ENCODE results near the gene LTBP1.
"Not testable (repeated sequence)": the region's sequence is repeated elsewhere in the genome, so short reads cannot be mapped to it uniquely, and the experiment has no call there.

The LTBP1 gene, protein sequence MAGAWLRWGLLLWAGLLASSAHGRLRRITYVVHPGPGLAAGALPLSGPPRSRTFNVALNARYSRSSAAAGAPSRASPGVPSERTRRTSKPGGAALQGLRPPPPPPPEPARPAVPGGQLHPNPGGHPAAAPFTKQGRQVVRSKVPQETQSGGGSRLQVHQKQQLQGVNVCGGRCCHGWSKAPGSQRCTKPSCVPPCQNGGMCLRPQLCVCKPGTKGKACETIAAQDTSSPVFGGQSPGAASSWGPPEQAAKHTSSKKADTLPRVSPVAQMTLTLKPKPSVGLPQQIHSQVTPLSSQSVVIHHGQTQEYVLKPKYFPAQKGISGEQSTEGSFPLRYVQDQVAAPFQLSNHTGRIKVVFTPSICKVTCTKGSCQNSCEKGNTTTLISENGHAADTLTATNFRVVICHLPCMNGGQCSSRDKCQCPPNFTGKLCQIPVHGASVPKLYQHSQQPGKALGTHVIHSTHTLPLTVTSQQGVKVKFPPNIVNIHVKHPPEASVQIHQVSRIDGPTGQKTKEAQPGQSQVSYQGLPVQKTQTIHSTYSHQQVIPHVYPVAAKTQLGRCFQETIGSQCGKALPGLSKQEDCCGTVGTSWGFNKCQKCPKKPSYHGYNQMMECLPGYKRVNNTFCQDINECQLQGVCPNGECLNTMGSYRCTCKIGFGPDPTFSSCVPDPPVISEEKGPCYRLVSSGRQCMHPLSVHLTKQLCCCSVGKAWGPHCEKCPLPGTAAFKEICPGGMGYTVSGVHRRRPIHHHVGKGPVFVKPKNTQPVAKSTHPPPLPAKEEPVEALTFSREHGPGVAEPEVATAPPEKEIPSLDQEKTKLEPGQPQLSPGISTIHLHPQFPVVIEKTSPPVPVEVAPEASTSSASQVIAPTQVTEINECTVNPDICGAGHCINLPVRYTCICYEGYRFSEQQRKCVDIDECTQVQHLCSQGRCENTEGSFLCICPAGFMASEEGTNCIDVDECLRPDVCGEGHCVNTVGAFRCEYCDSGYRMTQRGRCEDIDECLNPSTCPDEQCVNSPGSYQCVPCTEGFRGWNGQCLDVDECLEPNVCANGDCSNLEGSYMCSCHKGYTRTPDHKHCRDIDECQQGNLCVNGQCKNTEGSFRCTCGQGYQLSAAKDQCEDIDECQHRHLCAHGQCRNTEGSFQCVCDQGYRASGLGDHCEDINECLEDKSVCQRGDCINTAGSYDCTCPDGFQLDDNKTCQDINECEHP (N-terminal part only)

DNA sequence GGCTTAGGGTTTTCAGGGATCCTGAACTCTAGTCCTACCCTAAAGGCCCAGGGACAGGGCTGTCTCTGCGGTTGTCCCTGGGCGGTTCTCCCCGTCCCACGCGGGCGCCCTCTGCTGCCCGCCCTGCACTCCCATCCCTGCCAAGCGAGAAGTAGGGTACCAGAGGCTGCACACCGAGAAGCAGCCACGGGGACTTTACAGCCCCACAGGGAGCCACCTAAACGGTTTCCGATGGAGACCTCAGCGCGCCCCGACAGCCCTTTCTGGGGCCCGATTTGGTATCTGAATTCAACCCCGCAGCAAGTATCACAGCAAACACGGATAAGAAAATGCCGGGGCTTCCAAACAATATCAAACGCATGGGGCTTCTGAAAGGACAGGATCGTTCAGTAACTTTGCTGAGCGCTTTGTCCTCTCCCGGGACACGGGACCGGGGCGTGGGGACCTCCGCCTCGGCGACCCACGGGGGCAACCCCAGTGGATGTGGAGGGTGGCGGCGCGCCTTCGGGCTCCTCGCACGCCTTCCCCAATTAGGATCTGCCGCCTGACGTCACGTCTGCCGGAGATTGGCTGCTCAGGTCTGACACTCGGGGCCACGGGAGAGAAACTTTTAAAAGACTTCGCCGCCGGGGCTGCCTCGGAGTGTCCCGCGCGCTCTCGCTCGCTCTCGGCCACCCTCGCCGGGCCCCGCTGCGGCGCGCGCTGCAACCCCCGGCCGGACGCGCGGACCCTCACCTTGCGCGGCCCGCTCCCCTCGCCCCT, at the start of gene LTBP1:
Gene LTBP1, plus strand, starts transcription at position 640 of the 762 bp plus-strand sequence. CDS start 372 bp downstream, outside the sequence.
- DNase-seq (ENCODE audit: low read depth): peak; percentile 6

DNA sequence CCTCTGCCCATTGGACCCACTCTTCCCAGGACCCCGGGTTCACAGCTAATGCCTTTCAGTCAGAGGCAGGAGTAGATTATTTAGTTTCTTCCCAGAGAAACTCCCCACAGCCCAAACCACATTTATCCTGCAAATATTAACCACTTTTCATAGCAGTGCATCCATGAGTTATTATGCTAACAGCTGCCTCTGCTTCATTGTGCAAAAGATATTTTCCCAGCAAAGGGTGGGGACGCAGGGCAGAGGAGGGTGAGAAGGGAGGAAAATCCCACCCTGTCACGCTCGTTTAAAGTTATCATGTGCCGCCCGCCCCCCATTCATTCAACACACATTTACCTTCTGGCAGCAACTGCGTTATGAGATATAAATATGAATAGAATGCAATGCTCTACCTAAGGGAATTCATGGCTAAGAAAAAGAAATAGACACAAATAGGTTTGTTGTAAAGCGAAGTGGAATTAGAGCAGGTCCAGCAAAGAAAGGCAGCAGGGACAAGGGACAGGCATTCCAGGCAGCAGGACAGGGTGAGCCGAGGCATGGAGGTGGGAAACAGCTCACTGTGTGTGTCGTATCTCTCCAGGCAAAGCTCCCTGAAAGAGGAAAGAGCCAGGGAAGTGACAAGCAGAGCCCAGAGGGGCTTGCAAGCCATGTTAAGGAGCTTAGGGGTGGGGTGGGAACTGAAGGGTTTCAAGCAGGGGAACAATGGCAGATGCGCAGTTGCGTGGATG, 46.3 kb upstream of the LTBP1 start:
- no peak for DNase-seq (ENCODE audit: low read depth)

DNA sequence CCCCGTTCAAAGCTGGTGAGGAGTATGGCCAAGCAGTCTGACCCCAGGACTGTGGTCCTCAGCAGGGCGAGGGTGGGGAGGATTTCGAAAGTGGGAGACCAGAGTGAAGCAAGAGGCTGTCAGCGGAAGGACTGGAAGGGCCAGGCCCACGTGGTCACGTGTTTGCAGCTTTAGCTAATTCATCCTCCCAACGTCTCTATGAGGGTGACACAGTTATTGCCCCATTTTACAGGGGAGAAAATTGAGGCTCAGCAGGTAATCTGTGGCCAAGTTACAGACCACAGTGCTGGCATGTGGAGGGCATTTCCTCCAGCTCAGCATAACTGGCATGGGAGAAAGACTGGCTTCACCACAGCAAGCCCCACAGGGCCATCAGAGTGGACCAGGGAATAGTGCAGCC, 45.4 kb upstream of the LTBP1 start:
- no peak for DNase-seq (ENCODE audit: low read depth)

DNA sequence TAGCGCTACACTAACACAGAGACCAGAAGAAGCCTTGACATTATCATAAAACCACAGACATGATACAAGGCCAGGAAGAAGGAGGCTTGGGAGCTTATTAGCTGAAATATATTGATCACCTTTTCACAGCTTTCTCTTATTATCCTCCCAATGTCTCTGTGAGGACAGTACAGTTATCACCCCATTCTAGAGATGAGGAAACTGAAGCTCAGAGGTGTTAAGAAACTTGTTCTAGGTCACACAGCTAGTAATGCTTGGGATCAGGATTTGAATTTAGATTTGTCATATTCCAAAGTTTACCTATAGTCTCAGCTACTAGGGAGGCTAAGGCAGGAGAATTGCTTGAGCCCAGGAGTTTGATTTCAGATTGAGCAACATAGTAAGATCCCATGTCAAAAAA, 44.6 kb upstream of the LTBP1 start:
- no peak for DNase-seq (ENCODE audit: low read depth)

DNA sequence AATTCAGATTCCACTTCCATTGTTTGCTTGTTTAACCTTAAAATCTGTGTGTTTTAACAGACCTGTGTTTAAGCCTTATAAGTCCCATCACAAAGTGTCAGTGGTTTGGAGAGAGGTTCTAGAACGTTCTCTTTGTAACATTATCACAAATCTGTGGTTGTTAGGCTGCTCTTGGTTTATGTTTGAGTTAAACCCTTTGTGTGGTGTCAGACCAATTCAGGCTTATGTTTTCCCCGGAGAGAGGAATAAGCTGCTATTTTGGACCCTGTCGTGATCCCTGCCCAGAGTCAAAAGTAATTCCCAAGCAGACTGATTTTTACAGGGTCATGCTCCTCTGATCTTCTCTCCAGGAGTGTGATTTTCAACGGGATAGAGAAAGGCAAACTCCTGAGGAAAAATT, 43.8 kb upstream of the LTBP1 start:
- DNase-seq (ENCODE audit: low read depth): no peak

DNA sequence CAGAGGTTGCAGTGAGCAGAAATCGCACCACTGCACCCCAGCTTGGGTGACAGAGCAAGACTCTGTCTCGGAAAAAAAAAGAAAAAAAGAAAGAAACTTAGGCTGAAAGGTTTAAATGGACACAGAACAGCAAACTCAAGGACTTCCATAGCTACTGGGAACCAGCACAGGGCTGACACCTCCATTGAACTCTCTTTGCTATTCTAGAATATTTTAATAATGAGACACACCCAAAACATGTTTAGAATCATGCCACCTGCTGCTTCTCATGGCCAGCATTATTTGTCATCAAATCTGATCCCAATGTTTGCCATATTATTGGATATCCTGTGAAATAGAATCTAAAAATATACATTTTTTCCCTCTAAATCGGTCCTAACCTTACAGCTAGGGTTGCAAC, 42.7 kb upstream of the LTBP1 start:
- DNase-seq (ENCODE audit: low read depth): no peak

DNA sequence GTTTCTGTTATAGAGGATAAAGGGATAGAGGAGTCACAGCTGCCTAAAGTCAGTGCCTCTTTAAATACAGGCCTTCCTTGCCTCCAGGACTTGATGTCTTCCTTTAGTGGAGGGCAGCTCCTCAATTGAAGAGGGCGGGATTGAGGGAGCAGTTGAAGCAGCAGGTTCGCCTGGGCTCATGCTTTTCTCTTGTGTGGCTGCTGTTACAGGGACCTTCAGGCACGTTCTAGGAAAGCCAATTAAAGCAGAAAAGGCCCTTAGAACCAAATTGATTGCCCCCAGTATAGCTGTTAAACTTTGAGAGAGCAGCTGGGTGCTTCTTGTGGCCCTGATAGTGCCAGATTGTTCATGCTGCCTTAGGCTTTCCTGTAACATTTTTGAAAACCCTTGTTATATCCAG, 42.0 kb upstream of the LTBP1 start:
- DNase-seq (ENCODE audit: low read depth): no peak

DNA sequence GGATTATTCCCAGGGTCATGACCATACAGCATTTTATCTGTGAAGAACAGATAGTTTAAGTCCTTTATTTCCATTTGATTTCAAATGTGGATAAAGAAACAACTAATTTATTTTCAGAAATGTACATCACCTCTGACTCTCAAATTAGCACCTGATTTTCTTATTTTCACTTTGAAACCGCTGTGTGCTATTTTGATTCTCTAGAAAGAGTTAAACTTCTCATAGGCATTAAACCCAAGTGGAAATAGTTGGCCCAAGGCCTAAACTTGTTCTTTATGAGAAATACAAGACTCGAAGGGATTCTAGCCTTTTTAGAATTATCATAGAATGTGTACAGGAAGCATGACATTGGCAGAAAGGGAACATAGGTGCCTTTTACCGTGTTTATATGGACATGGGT, 41.5 kb upstream of the LTBP1 start:
- no peak for DNase-seq (ENCODE audit: low read depth)

DNA sequence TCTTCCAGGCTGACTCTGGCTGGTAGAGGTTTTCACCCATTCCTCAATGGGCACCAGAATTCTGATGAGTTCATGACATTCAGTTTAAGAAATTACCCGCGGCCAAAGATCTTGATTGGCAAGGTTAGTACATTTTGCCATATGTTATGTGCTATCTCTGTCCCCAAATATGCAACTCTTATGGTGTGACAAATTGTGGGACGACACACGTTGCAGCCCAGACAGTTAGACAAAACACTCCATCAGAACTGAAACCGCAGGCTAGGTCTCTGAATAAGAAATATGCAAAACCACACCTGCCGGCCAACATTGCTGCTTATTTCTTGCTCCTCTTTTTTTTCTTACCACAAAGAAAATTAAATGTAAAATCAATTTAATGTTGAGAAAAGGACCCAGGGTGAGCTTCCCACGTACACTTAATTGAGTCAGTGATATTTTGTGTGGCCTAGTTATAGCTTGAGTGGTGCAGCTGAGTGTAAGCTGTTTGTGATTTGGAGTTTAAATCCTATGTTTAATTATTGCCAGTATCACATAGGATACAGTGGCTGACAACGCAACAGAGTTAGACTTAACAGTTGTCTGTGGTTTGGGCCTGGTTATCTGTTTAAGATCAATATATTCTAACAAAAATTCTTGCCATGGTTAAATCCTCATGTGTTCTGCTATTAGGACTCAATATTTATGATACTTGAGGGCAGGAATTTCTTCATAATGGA, 35.7 kb upstream of the LTBP1 start:
- no peak for DNase-seq (ENCODE audit: low read depth)

DNA sequence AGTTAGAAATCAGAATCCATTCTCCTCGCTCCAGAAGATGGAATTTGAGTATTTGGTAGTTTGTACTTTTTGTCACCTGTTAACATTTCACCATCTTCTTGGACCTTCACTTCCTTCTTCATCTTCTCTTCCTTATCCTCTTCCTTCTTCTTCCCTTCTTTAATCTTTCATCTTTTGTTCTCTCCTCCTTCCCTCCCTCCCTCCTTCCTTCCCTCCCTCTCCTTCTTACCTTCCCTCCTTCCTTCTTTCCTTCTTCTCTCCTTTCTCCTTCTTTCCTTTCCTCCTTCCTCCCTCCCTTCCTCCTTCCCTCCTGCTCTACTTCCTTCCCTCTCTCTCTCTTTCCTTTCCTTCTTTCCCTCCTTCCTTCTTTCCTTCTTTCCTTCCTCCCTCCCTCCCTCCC, 31.1 kb upstream of the LTBP1 start:
- DNase-seq (ENCODE audit: low read depth): no peak

DNA sequence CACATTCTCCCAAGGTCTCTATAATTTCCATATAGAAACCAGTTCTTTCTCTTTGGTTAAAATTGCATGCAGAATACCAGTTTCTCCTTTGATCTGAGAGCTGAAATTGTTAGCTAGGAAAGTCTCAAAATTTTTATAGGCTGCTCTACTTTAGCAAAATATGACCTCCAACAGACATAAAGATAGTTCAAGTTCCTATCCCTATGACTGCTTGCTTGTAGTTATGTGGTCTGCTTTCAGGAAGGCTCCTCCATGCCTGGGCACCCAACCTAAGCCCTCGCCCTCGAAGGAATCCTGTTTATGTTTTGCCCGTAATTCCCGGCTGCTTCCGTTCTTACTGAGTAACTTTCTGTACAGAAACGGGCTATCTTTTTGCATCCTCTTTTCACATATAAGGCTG, 28.0 kb upstream of the LTBP1 start:
- no peak for DNase-seq (ENCODE audit: low read depth)

DNA sequence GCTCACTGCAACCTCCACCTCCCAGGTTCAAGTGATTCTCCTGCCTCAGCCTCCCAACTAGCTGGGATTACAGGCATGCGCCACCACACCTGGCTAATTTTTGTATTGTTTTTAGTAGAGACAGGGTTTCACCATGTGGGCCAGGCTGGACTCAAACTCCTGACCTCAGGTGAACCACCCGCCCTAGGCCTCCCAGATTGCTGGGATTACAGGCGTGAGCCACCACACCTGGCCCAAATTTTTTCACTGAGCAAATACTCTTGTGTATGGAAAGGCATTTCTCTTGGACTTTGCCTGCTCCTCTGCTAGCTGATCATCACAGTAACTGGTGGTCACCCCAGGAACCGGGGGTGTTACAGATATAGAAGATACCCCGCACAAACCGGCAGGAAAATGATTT, 26.9 kb upstream of the LTBP1 start:
- DNase-seq (ENCODE audit: low read depth): not testable (repeated sequence)

DNA sequence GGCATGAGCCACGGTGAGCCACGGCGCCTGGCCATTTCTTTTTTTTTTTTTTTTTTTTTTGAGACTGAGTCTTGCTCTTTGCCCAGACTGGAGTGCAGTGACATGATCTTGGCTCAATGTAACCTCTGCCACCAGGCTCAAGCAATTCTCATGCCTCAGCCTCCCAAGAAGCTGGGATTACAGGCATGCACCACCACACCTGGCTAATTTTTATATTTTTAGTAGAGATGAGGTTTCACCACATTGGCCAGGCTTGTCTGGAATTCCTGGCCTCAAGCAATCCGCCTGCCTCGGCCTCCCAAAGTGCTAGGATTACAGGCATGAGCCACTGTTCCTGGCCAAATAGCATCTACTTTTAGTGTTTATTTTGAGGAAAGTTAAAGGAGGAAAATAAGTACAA, 25.3 kb upstream of the LTBP1 start:
- not testable (repeated sequence) for DNase-seq (ENCODE audit: low read depth)

DNA sequence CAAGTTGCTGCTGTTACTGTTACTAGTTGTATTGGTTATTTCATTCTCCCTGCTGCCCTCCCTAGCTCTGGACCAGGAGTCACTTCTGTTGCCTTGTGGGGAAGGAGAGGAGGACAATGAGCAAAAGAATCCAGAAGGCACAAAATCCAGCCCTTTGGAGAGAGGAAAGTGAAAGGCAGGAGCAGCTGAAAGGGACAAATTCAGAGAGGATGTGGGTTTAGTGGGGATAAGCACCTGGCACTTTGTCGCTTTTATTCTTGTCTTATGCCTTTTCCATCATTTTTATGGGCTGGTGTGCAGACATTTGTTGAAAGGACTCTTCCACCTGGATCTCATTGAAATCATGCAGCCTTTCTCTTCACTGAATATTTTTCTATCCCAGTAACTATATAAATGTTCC, 24.3 kb upstream of the LTBP1 start:
- DNase-seq (ENCODE audit: low read depth): no peak

DNA sequence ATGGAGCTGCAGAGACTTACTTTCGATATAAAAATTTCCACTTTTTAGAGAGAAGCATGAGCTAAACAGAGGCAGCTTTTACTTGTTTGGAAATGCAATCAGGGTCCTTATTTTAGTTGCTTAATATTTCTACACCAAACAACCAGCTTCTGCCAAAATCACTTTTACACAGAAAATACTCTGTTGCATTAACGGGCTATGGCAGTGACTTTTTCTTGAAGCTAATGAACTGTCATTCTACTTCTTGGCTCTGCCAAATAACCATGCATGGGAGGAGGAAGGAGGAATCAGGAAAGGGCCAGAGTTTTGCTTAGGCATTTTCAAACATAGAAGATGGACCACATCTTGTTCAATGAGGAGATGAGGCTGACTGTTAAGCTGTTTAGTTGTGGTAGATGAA, 23.6 kb upstream of the LTBP1 start:
- DNase-seq (ENCODE audit: low read depth): no peak

DNA sequence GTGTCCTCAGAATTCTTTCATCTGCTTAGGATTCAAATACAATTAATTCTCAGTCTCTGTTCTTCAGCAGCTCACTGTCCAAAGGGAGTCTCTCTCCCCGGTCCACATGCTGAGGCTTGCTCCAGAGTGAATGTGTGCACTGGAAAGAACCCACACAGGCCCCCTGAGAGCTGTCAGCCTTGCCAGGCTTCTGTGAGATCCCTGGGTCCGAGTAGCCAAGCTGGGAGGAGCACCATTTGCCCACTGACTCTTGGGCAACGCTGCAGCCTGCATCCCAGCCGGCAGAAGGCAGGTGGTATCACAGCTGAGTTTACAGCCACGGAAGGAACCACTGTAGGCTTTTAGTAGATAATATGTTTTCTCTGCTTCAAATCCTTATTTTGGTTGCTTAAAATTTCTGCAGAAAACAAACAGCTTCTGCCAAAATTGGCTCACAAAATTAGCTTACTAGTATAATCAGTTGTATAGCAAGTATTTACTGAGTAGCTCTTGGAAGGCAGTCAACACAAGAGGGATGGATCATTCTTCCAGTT, 21.4 kb upstream of the LTBP1 start:
- no peak for DNase-seq (ENCODE audit: low read depth)

DNA sequence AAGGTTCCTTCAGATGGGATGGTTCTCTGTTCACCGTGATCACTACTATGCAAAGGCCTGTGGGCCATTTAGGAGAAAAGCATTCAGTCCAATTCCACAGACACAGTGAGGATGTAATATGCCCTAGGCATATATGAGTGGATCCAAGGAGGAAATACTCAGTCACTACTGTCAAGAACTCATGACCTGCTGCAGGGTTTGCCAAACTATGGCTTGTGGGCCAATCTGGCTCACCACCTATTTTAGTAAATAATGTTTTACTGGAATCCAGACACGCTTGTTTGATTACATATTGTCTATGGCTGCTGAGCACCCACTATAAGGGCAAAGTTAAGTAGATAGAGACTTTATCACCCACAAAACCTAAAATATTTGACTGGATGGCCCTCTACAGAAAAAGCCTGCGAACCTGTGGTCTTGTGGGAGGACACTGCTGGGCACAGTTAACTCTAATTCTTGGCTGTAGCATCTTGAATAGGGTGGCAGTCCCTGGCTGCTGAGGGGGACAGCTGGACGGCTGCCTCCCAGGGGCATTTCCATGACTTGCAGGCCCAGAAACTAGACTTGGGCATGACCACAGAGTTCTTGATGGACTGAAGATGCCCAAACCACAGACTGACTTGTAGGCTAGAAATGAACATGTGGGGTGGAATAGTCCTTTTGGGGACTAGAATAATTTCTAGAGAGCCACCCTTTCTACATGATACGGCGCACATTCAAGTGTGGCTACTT, 20.6 kb upstream of the LTBP1 start:
- DNase-seq (ENCODE audit: low read depth): no peak

DNA sequence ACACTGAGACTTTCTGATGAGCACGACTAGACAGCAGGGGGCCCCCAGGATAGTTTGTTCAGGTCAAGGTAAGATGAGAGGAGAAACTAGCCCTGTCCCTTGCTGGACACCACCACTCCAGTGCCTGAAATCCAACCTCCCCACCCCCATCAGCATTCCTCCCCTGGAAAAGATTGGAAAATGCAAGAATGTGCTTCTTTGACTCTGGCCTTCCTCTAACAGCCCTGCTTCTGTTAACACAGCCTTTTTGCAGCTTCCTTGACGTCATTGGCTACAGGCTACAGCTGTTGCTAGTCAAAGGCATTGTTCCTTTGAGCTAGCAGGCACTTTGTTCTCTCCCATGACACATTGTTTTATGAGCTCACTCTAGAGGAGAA, 20.1 kb upstream of the LTBP1 start:
- no peak for DNase-seq (ENCODE audit: low read depth)

DNA sequence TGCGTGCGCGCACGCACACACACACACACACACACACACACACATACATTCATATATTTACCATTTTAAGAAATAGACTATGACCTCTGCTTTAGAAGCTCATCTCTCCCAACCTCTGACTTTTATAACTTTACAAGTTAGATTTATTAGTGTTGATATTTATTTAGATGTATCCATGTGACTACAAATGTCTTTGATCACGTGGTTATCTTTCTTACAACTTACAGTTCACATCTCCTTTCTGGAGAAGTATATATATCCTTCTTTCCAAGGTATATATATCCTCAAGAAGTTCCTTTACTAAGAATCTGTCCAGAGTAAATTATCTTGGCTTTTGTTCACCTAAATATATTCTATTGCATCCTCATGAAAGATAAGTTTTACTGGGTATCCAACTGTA, 16.3 kb upstream of the LTBP1 start:
- no peak for DNase-seq (ENCODE audit: low read depth)

DNA sequence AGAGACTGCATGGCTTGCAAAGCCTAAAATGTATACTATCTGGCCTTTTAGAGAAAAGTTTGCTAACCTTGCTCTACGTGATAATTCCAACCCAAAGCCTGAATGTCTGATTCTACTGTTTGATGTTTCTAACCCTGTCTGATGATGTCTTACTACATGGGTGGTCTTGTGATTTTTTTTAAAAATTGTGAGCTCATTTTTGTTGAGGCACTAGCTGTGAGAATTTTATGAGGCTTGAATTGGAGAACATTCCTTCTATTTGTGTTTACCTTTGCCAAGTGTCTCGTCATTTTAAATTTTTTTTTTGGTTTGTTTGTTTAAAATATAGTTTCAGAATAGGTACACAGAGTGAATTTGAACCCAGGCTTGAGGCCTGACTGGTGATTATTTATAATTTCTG, 15.2 kb upstream of the LTBP1 start:
- DNase-seq (ENCODE audit: low read depth): no peak

Data from stimulated activated CD8-positive, alpha-beta memory T cell treated with anti-CD3 and anti-CD28 coated beads, Interleukin-15, amount 100 ng/mL, for 24 hours (primary cell).